ENCODE measurements around the gene FOXR1. TPM values are rescaled to one million over a fixed set of nuclear protein-coding genes. Genes with fewer than 3 reads are reported as not detected.

Gene FOXR1
- polyA plus RNA-seq, 1 experiment: not detected

- POLR2A ChIA-PET: interaction anchor here (0.6 kb wide), 1 partner anchor 64 kb away, joined by 3 read pairs; no protein-coding TSS in a partner anchor
- TF ChIP-seq CTCF (IDR thresholded peaks at IDR 0.05; ENCODE audit: insufficient read depth, low read depth, low read length): no peak
- peaks cover 5% of the 10 kb centered on the region for H3K36me3 ChIP-seq (ENCODE audit: control insufficient read depth, insufficient read depth, low read length)
- H3K4me3 ChIP-seq (ENCODE audit: low read depth, low read length): no peak overlapping the region
- no peak for DNase-seq (ENCODE audit: low read depth)
- no peaks in the 10 kb centered on the region for H3K27me3 ChIP-seq (ENCODE audit: control insufficient read depth, insufficient read depth, low read length)
- CTCF ChIA-PET: interaction anchor here (2.0 kb wide), 1 partner anchor 9 kb away, joined by 13 read pairs; the partner anchor contains the start of genes RPS25 and TRAPPC4
These were observed 56.9 kb downstream of the FOXR1 start for GRCh38 chr11:119028346-119029068.

- no peak for TF ChIP-seq CTCF (IDR thresholded peaks at IDR 0.05; ENCODE audit: insufficient read depth, low read depth, low read length)
- ChIA-PET POLR2A (interaction anchor here (0.6 kb wide), 1 partner anchor 64 kb away, joined by 3 read pairs; no protein-coding TSS in a partner anchor), CTCF (interaction anchor here (2.0 kb wide), 1 partner anchor 9 kb away, joined by 13 read pairs; the partner anchor contains the start of genes RPS25 and TRAPPC4)
- Histone ChIP-seq H3K27me3 (ENCODE audit: control insufficient read depth, insufficient read depth, low read length) (no peaks in the 10 kb centered on the region), H3K36me3 (ENCODE audit: control insufficient read depth, insufficient read depth, low read length) (peaks cover 5% of the 10 kb centered on the region), H3K4me3 (ENCODE audit: low read depth, low read length) (no peak overlapping the region)
- no peak for DNase-seq (ENCODE audit: low read depth)
These were observed 57.4 kb downstream of the FOXR1 start for GRCh38 chr11:119029069-119029339.

- no peak for DNase-seq (ENCODE audit: low read depth)
- ChIA-PET CTCF (interaction anchor here (2.0 kb wide), 1 partner anchor 10 kb away, joined by 13 read pairs; the partner anchor contains the start of genes RPS25 and TRAPPC4), POLR2A (interaction anchor here (0.6 kb wide), 1 partner anchor 63 kb away, joined by 3 read pairs; no protein-coding TSS in a partner anchor)
- no peak for TF ChIP-seq CTCF (IDR thresholded peaks at IDR 0.05; ENCODE audit: insufficient read depth, low read depth, low read length)
- Histone ChIP-seq H3K36me3 (ENCODE audit: control insufficient read depth, insufficient read depth, low read length) (peaks cover 4% of the 10 kb centered on the region), H3K4me3 (ENCODE audit: low read depth, low read length) (no peak overlapping the region), H3K27me3 (ENCODE audit: control insufficient read depth, insufficient read depth, low read length) (no peaks in the 10 kb centered on the region)
These were observed 57.9 kb downstream of the FOXR1 start for GRCh38 chr11:119029340-119030028.

- TF ChIP-seq CTCF (IDR thresholded peaks at IDR 0.05; ENCODE audit: insufficient read depth, low read depth, low read length): no peak
- H3K4me3 ChIP-seq (ENCODE audit: low read depth, low read length): peak overlapping the region; percentile 90
- H3K27me3 ChIP-seq (ENCODE audit: control insufficient read depth, insufficient read depth, low read length): no peaks in the 10 kb centered on the region
- ChIA-PET CTCF (interaction anchor here (0.7 to 2.0 kb wide), 3 partner anchors 10 to 340 kb away, joined by 3 to 13 read pairs (median 6); partner anchors contain the start of genes RPS25 and TRAPPC4), POLR2A (no interaction called here)
- DNase-seq (ENCODE audit: low read depth): no peak
- H3K36me3 ChIP-seq (ENCODE audit: control insufficient read depth, insufficient read depth, low read length): peaks cover 1% of the 10 kb centered on the region
These were observed 58.4 kb downstream of the FOXR1 start for GRCh38 chr11:119030029-119030328.

GRCh38 chr11:119030329-119031047 is 58.9 kb downstream of the FOXR1 start, which contains the start of gene SLC37A4:
TSS of gene SLC37A4 (minus strand) at chr11:119030877.
- POLR2A ChIA-PET: no interaction called here
- CTCF ChIA-PET: interaction anchor here (0.7 to 2.0 kb wide), 3 partner anchors 11 to 341 kb away, joined by 3 to 13 read pairs (median 6); partner anchors contain the start of genes RPS25 and TRAPPC4
- peak within 1 kb of the TSS; percentile 90 for H3K4me3 ChIP-seq (ENCODE audit: low read depth, low read length)
- peak; percentile 94 for TF ChIP-seq CTCF (IDR thresholded peaks at IDR 0.05; ENCODE audit: insufficient read depth, low read depth, low read length)
- H3K36me3 ChIP-seq (ENCODE audit: control insufficient read depth, insufficient read depth, low read length): peaks cover 1% of the 10 kb centered on the region; the same call in 1 of the 2 replicates
- DNase-seq (ENCODE audit: low read depth): peak; percentile 85
- no peaks in the 10 kb centered on the region for H3K27me3 ChIP-seq (ENCODE audit: control insufficient read depth, insufficient read depth, low read length)

Data from BJ (cell line).